ENCODE data around the gene SETD3. TPM values are rescaled to one million over a fixed set of nuclear protein-coding genes. Genes with fewer than 3 reads are reported as not detected.

Gene SETD3
- total and polyA plus RNA-seq, 8 donors: 36.3 to 78.7 (median 40.5) TPM

GRCh38 chr14:99467336-99468078 lies 13.2 kb downstream of the SETD3 start:
- intact Hi-C loops (cut with DNase I): no loop called here
- ATAC-seq (peak; percentile 82), DNase-seq (peak in 1 of 4 donors; percentile 39)
- H3K36me3 ChIP-seq: peaks cover 0 to 31% of the 10 kb centered on the region in 2 donors
- H3K9me3 ChIP-seq: no peaks in the 10 kb centered on the region
- peaks cover 10 to 29% of the 10 kb centered on the region in 2 donors for H3K4me1 ChIP-seq
- no peaks in the 10 kb centered on the region for H3K27me3 ChIP-seq
- H3K27ac ChIP-seq: no peak overlapping the region
- H3K4me3 ChIP-seq: no peak overlapping the region
- no peak for TF ChIP-seq CTCF (IDR thresholded peaks at IDR 0.05)

GRCh38 chr14:99466758-99467157 lies 13.9 kb downstream of the SETD3 start:
- intact Hi-C loops (cut with DNase I): no loop called here
- Histone ChIP-seq H3K9me3 (no peaks in the 10 kb centered on the region), H3K4me3 (no peak overlapping the region), H3K27me3 (no peaks in the 10 kb centered on the region), H3K36me3 (peaks cover 0 to 38% of the 10 kb centered on the region in 2 donors), H3K27ac (no peak overlapping the region), H3K4me1 (peaks cover 10 to 34% of the 10 kb centered on the region in 2 donors)
- TF ChIP-seq CTCF (IDR thresholded peaks at IDR 0.05): no peak
- ATAC-seq (no peak), DNase-seq (no peak)

- Histone ChIP-seq H3K36me3 (peaks cover 0 to 52% of the 10 kb centered on the region in 2 donors), H3K4me3 (no peak overlapping the region), H3K27ac (no peak overlapping the region), H3K9me3 (no peaks in the 10 kb centered on the region), H3K4me1 (peaks cover 10 to 30% of the 10 kb centered on the region in 2 donors), H3K27me3 (no peaks in the 10 kb centered on the region)
- DNase-seq (no peak), ATAC-seq (no peak)
- TF ChIP-seq CTCF (IDR thresholded peaks at IDR 0.05): no peak
- intact Hi-C loops (cut with DNase I): no loop called here
Observed at GRCh38 chr14:99465288-99465687, 15.4 kb downstream of the SETD3 start.

DNA sequence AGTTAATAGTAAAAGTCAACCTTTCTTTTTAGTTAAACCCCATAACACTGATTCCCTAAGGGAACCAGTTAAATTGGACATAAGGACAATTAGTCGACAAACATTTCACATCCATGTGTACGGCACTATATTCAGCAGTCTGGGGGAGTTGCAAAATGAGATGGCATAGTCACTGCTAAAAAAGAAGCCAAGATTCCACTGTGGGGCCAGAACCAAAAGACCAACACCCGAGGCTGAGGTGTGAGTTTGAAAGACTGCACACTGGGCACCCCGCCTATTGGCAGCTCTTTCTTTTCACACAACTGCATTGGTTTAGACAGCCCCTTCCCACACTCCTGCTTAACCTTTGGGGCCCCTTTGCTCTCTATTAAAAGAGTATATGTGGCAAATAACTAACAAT lies 16.7 kb downstream of the SETD3 start:
- intact Hi-C loops (cut with DNase I): no loop called here

More for the DNA sequence above, 16.7 kb downstream of the SETD3 start:
- peaks cover 0 to 63% of the 10 kb centered on the region in 2 donors for H3K36me3 ChIP-seq
- no peak for ATAC-seq
- H3K9me3 ChIP-seq: no peaks in the 10 kb centered on the region
- H3K27ac ChIP-seq: no peak overlapping the region
- no peaks in the 10 kb centered on the region for H3K27me3 ChIP-seq
- peaks cover 10 to 27% of the 10 kb centered on the region in 2 donors for H3K4me1 ChIP-seq
- no peak for TF ChIP-seq CTCF (IDR thresholded peaks at IDR 0.05)
- no peak overlapping the region for H3K4me3 ChIP-seq
- DNase-seq: no peak

All from left lung (tissue), 10 donors.